Gastroesophageal sphincter (tissue), 4 donors: Measurements from ENCODE around the gene FGF14. TPM values are rescaled to one million over a fixed set of nuclear protein-coding genes. Genes with fewer than 3 reads are reported as not detected.

Experiments used
- ATAC-seq: fragments of 150-250 bp; one replicate; pipeline ENCODE4 v1.9.1; 2016; ENCODE audit warnings: mild to moderate bottlenecking, moderate library complexity
- H3K27ac ChIP-seq, 4 donors: fragments of 200-600 bp; sonication (generic) in 3 of 4; 1 replicate in 3 of 4; 2 replicates in 1 of 4; pipeline ENCODE4 v1.5.1; 2016 to 2019
- H3K27me3 ChIP-seq: fragments of 200-600 bp; sonication (generic); one replicate; pipeline ENCODE4 v1.5.1; 2019
- H3K36me3 ChIP-seq, 2 donors: fragments of 200-600 bp; sonication (generic); one replicate each; pipeline ENCODE4 v1.5.1; 2019; ENCODE audit warnings: control low read depth in 1 of 2
- H3K4me1 ChIP-seq, 3 donors: fragments of 200-600 bp; sonication (generic); 1 replicate in 2 of 3; 2 replicates in 1 of 3; pipeline ENCODE4 v1.5.1; 2016 to 2019; ENCODE audit warnings: control low read depth in 2 of 3
- H3K4me3 ChIP-seq, 2 donors: fragments of 200-600 bp; sonication (generic); one replicate each; pipeline ENCODE4 v1.5.1; 2019; ENCODE audit warnings: mild to moderate bottlenecking in 1 of 2, moderate library complexity in 1 of 2
- H3K9me3 ChIP-seq, 3 donors: fragments of 200-600 bp; sonication (generic); one replicate each; pipeline ENCODE4 v1.5.1; 2017 to 2019; ENCODE audit warnings: control low read depth in 2 of 3
- EP300 ChIP-seq: sonication (generic); formaldehyde crosslinking; IDR thresholded peaks from one replicate; pipeline ENCODE4 v1.6.1; 2017; ENCODE audit warnings: antibody characterized with exemption, mild to moderate bottlenecking
- POLR2A ChIP-seq, 2 donors: fragments of 450-650 bp; IDR thresholded peaks; one replicate each; pipeline ENCODE4 v1.6.1; 2017; ENCODE audit warnings: antibody characterized with exemption in 2 of 2, mild to moderate bottlenecking in 2 of 2, moderate library complexity in 1 of 2
- POLR2AphosphoS5 ChIP-seq: sonication (generic); formaldehyde crosslinking; IDR thresholded peaks from one replicate; pipeline ENCODE4 v1.6.1; 2017; ENCODE audit warnings: antibody characterized with exemption
- WGBS, 2 donors: methylation state at CpG; one replicate each; pipeline ENCODE4 v1.1.5; 2018; ENCODE audit warnings: low coverage in 1 of 2; 5-methylcytosine and 5-hydroxymethylcytosine counted together
- total RNA-seq, 4 donors: library from RNA; depleted of rRNA; stranded (reverse); fragments of >200 nt; gene quantifications; one replicate each; pipeline ENCODE4 v1.1.0, GENCODE V29; 2016
- TF ChIP-seq, protein P1 (sequence below), 4 experiments: fragments of 200-600 bp in 2 of 4; fragments of 450-650 bp in 2 of 4; sonication (generic) in 1 of 4; IDR thresholded peaks; one replicate each; pipeline ENCODE4 v1.5.1; 2017 to 2019; ENCODE audit warnings: antibody characterized with exemption in 4 of 4, mild to moderate bottlenecking in 2 of 4, moderate library complexity in 2 of 4

The FGF14 gene
- total RNA-seq, 4 donors from 2014 or later, result 0.31 to 2.0 (median 0.95) TPM

DNA sequence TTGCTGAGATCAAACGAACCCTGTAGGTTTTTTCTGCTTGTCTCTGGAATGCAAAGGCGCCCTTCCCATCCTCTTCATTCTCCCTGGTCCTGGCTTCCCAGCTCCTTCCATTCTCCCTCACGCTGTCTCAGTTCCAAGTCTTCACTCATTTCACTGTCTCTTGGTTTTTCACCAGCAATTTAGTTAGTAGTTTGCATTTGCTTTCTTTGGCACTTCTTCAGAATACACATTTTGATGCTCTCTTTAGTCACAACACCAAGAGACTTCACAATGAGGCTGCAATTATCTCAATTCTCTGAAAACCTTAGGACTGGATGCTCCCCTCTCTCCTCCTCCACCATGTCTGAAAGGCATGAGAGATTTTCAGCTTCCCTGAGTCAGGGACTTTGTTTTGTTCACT is 470.7 kb downstream of the FGF14 start:
- WGBS, 2 donors, result 61 to 81% methylated on average over 3 of the region's 3 CpGs
- Histone ChIP-seq H3K4me3 (no peak overlapping the region), H3K27ac (no peak overlapping the region), H3K4me1 (no peaks in the 10 kb centered on the region), H3K9me3 (no peaks in the 10 kb centered on the region), H3K27me3 (no peaks in the 10 kb centered on the region), H3K36me3 (no peaks in the 10 kb centered on the region)
- no peak for ATAC-seq
- TF ChIP-seq EP300 (no peak), POLR2A (IDR thresholded peaks at IDR 0.05) (no peak), POLR2AphosphoS5 (no peak)
- TF ChIP-seq, protein P1, sequence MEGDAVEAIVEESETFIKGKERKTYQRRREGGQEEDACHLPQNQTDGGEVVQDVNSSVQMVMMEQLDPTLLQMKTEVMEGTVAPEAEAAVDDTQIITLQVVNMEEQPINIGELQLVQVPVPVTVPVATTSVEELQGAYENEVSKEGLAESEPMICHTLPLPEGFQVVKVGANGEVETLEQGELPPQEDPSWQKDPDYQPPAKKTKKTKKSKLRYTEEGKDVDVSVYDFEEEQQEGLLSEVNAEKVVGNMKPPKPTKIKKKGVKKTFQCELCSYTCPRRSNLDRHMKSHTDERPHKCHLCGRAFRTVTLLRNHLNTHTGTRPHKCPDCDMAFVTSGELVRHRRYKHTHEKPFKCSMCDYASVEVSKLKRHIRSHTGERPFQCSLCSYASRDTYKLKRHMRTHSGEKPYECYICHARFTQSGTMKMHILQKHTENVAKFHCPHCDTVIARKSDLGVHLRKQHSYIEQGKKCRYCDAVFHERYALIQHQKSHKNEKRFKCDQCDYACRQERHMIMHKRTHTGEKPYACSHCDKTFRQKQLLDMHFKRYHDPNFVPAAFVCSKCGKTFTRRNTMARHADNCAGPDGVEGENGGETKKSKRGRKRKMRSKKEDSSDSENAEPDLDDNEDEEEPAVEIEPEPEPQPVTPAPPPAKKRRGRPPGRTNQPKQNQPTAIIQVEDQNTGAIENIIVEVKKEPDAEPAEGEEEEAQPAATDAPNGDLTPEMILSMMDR (IDR thresholded peaks at IDR 0.05), result no peak

DNA sequence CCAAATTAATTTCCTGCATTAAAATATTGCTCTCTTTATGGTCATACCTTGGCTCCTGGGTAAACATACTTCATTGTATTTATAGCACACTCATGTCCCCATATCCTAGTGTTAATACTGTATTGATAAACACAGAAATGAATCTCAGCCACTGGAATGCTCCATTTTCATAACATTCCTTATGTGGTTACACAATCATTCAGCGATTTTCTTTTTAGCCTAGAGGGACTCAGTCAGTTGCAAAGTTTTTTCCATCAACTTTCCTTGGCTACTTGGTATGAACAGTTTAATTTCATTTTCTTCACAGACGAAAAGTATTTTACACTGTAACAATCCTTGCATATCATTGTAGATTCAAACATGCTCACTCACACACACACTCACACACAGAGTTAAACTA is 471.5 kb downstream of the FGF14 start:
- TF ChIP-seq, protein P1 (IDR thresholded peaks at IDR 0.05), result no peak
- TF ChIP-seq POLR2AphosphoS5 (no peak), POLR2A (IDR thresholded peaks at IDR 0.05) (no peak), EP300 (no peak)
- 49 to 59% methylated on average over 2 of the region's 2 CpGs for WGBS, 2 donors
- no peak for ATAC-seq

DNA sequence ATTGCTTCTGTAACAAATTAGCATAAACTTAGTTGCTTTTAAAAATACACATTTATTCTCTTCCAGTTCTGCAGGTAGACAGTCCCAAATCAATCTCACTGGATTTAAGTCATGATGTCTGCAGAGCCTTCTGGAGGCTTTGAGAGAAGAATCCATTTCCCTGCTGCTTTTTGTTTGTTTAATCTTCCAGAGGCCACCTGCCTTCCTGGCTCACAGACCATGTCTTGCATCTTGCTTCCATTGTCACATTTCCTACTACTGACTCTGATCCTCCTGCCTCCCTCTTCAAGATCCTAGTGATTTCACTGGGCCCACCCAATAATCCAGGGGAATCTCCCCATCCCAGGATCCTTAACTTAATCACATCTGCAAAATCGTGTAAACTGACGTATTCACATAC is 476.1 kb downstream of the FGF14 start:
- H3K4me1 ChIP-seq, result no peaks in the 10 kb centered on the region
- H3K36me3 ChIP-seq, result no peaks in the 10 kb centered on the region
- ATAC-seq, result no peak
- 59% methylated on average over 2 of the region's 2 CpGs; no CpG with 5 or more reads in 1 of the 2 donors for WGBS, 2 donors
- TF ChIP-seq POLR2A (IDR thresholded peaks at IDR 0.05) (no peak), POLR2AphosphoS5 (no peak), EP300 (no peak)
- TF ChIP-seq, protein P1 (IDR thresholded peaks at IDR 0.05), result no peak
- no peaks in the 10 kb centered on the region for H3K9me3 ChIP-seq
- H3K4me3 ChIP-seq, result no peak overlapping the region
- H3K27ac ChIP-seq, result no peak overlapping the region
- peaks cover 22% of the 10 kb centered on the region for H3K27me3 ChIP-seq

More for the DNA sequence above, 471.5 kb downstream of the FGF14 start:
- H3K4me1 ChIP-seq, result no peaks in the 10 kb centered on the region
- no peaks in the 10 kb centered on the region for H3K36me3 ChIP-seq
- H3K9me3 ChIP-seq, result no peaks in the 10 kb centered on the region
- H3K4me3 ChIP-seq, result no peak overlapping the region
- no peak overlapping the region for H3K27ac ChIP-seq
- no peaks in the 10 kb centered on the region for H3K27me3 ChIP-seq

DNA sequence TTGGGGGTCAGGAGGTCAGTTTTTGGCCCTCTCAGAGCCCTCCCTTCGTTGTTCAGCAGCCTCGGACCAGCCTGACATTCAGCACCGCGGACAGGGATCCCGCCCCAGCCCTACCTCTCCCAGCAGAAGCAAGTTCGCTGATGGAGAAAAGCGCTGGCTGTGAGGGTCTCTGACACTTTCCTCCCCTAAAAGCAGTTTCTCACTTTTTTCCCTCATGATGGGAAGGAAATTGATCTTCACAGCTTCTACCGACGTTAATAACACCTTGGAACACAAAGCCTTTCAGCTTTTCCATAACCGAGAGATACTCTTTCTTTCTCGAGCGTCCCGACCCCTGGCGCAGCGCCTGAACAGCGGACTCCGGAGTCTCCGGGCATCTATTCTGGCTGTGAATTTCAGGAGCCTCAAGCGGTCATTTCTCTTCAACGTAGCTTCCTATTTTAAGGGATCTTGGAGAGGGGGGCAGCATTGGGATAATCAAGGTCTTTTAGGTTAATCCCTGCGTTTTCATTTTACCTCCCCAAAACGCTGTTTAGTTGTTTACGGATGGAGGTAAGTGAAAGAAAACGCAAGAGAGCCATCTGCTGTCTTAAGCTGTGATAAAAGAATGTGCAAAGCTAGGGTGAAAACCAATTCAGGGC is 482.2 kb downstream of the FGF14 start:
- ATAC-seq, result no peak
- Histone ChIP-seq H3K27me3 (peaks cover 82% of the 10 kb centered on the region), H3K27ac (no peak overlapping the region), H3K36me3 (no peaks in the 10 kb centered on the region), H3K4me1 (peaks cover 0 to 30% (median 5%) of the 10 kb centered on the region in 3 donors), H3K4me3 (peak overlapping the region in 1 of 2 donors; percentile 9), H3K9me3 (no peaks in the 10 kb centered on the region)
- TF ChIP-seq, protein P1 (IDR thresholded peaks at IDR 0.05), result no peak
- TF ChIP-seq POLR2AphosphoS5 (no peak), POLR2A (IDR thresholded peaks at IDR 0.05) (no peak), EP300 (no peak)
- WGBS, 2 donors, result 0 to 3% methylated on average over 11 to 19 of the region's 24 CpGs

DNA sequence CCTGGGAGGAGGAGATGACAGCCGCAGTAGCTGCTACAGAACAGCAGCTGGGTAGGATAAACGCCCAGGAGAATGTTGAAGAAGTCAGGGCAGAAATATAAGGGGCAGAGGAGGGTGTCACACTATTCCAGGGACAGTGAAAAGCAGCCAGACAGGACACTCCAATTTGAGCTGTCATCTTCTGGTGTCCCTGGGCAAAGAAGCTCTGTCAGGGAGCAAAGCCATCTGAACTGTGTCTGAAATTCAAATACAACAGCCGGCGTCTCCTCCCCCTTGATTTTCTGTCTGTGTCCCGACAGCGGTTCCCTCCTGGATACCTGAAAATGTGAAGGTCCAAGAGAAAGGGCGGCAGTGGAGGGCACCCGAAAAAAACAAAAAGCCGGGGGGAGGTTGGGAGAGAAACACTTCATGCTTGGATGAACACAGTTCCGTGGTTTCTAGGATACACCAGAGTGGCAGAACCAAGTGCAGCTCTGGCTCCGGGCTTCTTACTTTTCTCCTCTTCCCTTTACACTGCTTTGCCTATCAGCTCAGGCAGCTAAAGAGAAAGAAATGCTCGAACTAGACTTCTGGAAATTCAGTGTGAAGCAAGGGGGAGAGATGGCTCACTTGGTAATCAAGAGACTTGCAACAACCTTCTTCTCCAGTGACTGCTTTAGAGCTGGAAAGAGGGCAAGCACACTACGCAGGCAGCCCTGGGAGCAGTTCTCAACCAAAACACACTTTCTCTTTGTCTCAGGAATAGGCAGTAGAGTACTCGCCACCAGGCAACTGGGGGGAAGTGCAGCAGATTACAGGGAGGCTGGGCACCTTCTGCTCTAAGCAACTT is 483.8 kb downstream of the FGF14 start:
- no peak overlapping the region for H3K27ac ChIP-seq
- H3K4me1 ChIP-seq, result peaks cover 0 to 30% (median 5%) of the 10 kb centered on the region in 3 donors
- 10 to 22% methylated on average over 12 to 13 of the region's 14 CpGs for WGBS, 2 donors
- TF ChIP-seq, protein P1 (IDR thresholded peaks at IDR 0.05), result no peak
- TF ChIP-seq POLR2AphosphoS5, result no peak
- TF ChIP-seq POLR2A (IDR thresholded peaks at IDR 0.05), result no peak
- no peak for TF ChIP-seq EP300
- no peaks in the 10 kb centered on the region for H3K9me3 ChIP-seq
- H3K4me3 ChIP-seq, result no peak overlapping the region
- H3K36me3 ChIP-seq, result no peaks in the 10 kb centered on the region
- no peak for ATAC-seq
- peaks cover 80% of the 10 kb centered on the region for H3K27me3 ChIP-seq
